K562 (cell line): Measurements from ENCODE around the gene CCDC159. TPM values are rescaled to one million over a fixed set of nuclear protein-coding genes. Genes with fewer than 3 reads are reported as not detected.
A peak's percentile ranks its signal among the peaks of the same experiment; 100 is the strongest.

Experiments
- ARHGAP35 ChIP-seq: fragments of 450-650 bp; IDR thresholded peaks from 2 replicates; pipeline ENCODE4 v1.6.1; 2018; ENCODE audit not compliant: partially characterized antibody
- BCOR ChIP-seq: fragments of 450-650 bp; IDR thresholded peaks from 2 replicates; pipeline ENCODE4 v1.6.1; 2016
- ELF4 ChIP-seq: fragments of 450-650 bp; formaldehyde crosslinking; IDR thresholded peaks from 2 replicates; pipeline ENCODE4 v1.4.0; 2022; ENCODE audit warnings: missing genetic modification characterization
- KAT2B ChIP-seq: IDR thresholded peaks from one replicate; pipeline ENCODE4 v1.6.1; 2012; ENCODE audit warnings: low read depth, mild to moderate bottlenecking, control low read depth, inconsistent platforms, low read length, moderate library complexity
- KDM1A ChIP-seq, 2 experiments: fragments of 450-650 bp; IDR thresholded peaks; 2 replicates each; pipeline ENCODE4 v1.6.1; 2016; ENCODE audit warnings: mild to moderate bottlenecking in 2 of 2
- KDM5B ChIP-seq: fragments of 200-600 bp; sonication (generic); IDR thresholded peaks from 2 replicates; pipeline ENCODE4 v1.6.1; 2012; ENCODE audit warnings: low read depth, mild to moderate bottlenecking, moderate library complexity, low read length, control low read depth, inconsistent platforms; ENCODE audit not compliant: insufficient replicate concordance
- KLF16 ChIP-seq: IDR thresholded peaks from 2 replicates; pipeline ENCODE4 v1.6.1; 2016; ENCODE audit warnings: antibody characterized with exemption
- NFE2L1 ChIP-seq: fragments of 450-650 bp; IDR thresholded peaks from 2 replicates; pipeline ENCODE4 v1.6.1; 2016; ENCODE audit warnings: missing genetic modification characterization, low read depth, mild to moderate bottlenecking, missing compliant biosample characterization, moderate library complexity, borderline replicate concordance
- NONO ChIP-seq, 2 experiments: fragments of 200-400 bp in 1 of 2; fragments of 450-650 bp in 1 of 2; formaldehyde crosslinking in 1 of 2; IDR thresholded peaks; 2 replicates each; pipeline ENCODE4 v1.6.1; 2017; ENCODE audit warnings: low read depth in 2 of 2, mild to moderate bottlenecking in 2 of 2, moderate library complexity in 2 of 2, low read length in 1 of 2
- PHB ChIP-seq: fragments of 250-450 bp; sonication (Bioruptor Pico); IDR thresholded peaks from 2 replicates; pipeline ENCODE4 v1.5.0; 2021
- PHB2 ChIP-seq: fragments of 450-650 bp; IDR thresholded peaks from 2 replicates; pipeline ENCODE4 v1.6.1; 2017; ENCODE audit warnings: low read depth
- PRMT5 ChIP-seq: sonication (generic); formaldehyde crosslinking; IDR thresholded peaks from 2 replicates; pipeline ENCODE4 v1.5.0; 2020; ENCODE audit warnings: missing genetic modification reagents
- PRPF4 ChIP-seq: fragments of 200-400 bp; formaldehyde crosslinking; IDR thresholded peaks from one replicate; pipeline ENCODE4 v1.6.1; 2017; ENCODE audit warnings: low read length, low read depth, mild to moderate bottlenecking; ENCODE audit not compliant: insufficient read depth, poor library complexity, severe bottlenecking
- RBFOX2 ChIP-seq: fragments of 200-400 bp; formaldehyde crosslinking; IDR thresholded peaks from 2 replicates; pipeline ENCODE4 v1.6.1; 2017; ENCODE audit warnings: low read depth, mild to moderate bottlenecking, low read length, moderate library complexity
- RHOXF2B ChIP-seq: fragments of 250-450 bp; sonication (Bioruptor Pico); conservative IDR thresholded peaks from 2 replicates; pipeline ENCODE4 v1.5.1; 2021
- ZNF134 ChIP-seq: fragments of 250-450 bp; sonication (Bioruptor Pico); conservative IDR thresholded peaks from 2 replicates; pipeline ENCODE4 v1.4.0; 2020
- polyA plus RNA-seq, 8 experiments: library from polyadenylated mRNA; depleted of rRNA in 4 of 8; stranded (reverse) in 5 of 8; unstranded in 3 of 8; fragments of >200 nt; fragmentation: Nextera tagmentation in 2 of 8; fragmentation: Illumina TruSeq in 1 of 8; extraction: Ambion mirVana in 2 of 8; extraction: Trizol in 1 of 8; gene quantifications; 2 replicates each; pipeline versions ENCODE4 v1.2.1 to v1.2.3, GENCODE V29; 2011 to 2014; ENCODE audit warnings: inconsistent platforms in 1 of 8, missing spikeins in 1 of 8
- total RNA-seq, 7 experiments: library from RNA; depleted of rRNA in 6 of 7; stranded (reverse); fragments of >200 nt in 6 of 7; fragmentation: Illumina TruSeq in 2 of 7; extraction: Trizol in 2 of 7; gene quantifications; 2 replicates each; pipeline versions ENCODE4 v1.2.1 to v1.2.3, GENCODE V29; 2011 to 2021; ENCODE audit warnings: low replicate concordance in 1 of 7
- TF ChIP-seq, protein P1 (sequence below): sonication (generic); formaldehyde crosslinking; IDR thresholded peaks from 2 replicates; pipeline ENCODE4 v1.8.1; 2023; ENCODE audit warnings: missing genetic modification reagents, mild to moderate bottlenecking, borderline replicate concordance
- TF ChIP-seq, protein P2 (sequence below), 3 experiments: IDR thresholded peaks in 2 of 3; conservative IDR thresholded peaks in 1 of 3; 2 replicates each; pipeline ENCODE4 v1.5.1; 2011 to 2012; ENCODE audit warnings: low read length in 3 of 3, mild to moderate bottlenecking in 3 of 3, control low read depth in 2 of 3, improper control_type of control experiment in 1 of 3, inconsistent platforms in 1 of 3, low read depth in 1 of 3, mixed read lengths in 1 of 3, moderate library complexity in 1 of 3; ENCODE audit not compliant: insufficient read depth in 2 of 3
- TF ChIP-seq, protein P3 (sequence below): fragments of 450-650 bp; IDR thresholded peaks from 2 replicates; pipeline ENCODE4 v1.6.1; 2016; ENCODE audit warnings: antibody characterized with exemption

Gene CCDC159
- total and polyA plus RNA-seq, 9 of the 15 experiments (the other 6 are each of a cell fraction or from before 2014, with no cell fraction given): 0.68 to 10.1 (median 4.7) TPM

- TF ChIP-seq RHOXF2B: no peak
- no peak for TF ChIP-seq KAT2B
- 0 out of 2 replicates have a peak, but pooled peaks have one; percentile 56 for TF ChIP-seq KLF16
- TF ChIP-seq, protein P1, sequence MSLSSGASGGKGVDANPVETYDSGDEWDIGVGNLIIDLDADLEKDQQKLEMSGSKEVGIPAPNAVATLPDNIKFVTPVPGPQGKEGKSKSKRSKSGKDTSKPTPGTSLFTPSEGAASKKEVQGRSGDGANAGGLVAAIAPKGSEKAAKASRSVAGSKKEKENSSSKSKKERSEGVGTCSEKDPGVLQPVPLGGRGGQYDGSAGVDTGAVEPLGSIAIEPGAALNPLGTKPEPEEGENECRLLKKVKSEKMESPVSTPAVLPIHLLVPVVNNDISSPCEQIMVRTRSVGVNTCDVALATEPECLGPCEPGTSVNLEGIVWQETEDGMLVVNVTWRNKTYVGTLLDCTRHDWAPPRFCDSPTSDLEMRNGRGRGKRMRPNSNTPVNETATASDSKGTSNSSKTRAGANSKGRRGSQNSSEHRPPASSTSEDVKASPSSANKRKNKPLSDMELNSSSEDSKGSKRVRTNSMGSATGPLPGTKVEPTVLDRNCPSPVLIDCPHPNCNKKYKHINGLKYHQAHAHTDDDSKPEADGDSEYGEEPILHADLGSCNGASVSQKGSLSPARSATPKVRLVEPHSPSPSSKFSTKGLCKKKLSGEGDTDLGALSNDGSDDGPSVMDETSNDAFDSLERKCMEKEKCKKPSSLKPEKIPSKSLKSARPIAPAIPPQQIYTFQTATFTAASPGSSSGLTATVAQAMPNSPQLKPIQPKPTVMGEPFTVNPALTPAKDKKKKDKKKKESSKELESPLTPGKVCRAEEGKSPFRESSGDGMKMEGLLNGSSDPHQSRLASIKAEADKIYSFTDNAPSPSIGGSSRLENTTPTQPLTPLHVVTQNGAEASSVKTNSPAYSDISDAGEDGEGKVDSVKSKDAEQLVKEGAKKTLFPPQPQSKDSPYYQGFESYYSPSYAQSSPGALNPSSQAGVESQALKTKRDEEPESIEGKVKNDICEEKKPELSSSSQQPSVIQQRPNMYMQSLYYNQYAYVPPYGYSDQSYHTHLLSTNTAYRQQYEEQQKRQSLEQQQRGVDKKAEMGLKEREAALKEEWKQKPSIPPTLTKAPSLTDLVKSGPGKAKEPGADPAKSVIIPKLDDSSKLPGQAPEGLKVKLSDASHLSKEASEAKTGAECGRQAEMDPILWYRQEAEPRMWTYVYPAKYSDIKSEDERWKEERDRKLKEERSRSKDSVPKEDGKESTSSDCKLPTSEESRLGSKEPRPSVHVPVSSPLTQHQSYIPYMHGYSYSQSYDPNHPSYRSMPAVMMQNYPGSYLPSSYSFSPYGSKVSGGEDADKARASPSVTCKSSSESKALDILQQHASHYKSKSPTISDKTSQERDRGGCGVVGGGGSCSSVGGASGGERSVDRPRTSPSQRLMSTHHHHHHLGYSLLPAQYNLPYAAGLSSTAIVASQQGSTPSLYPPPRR (CRISPR knock-in tag): no peak
- TF ChIP-seq, protein P2, sequence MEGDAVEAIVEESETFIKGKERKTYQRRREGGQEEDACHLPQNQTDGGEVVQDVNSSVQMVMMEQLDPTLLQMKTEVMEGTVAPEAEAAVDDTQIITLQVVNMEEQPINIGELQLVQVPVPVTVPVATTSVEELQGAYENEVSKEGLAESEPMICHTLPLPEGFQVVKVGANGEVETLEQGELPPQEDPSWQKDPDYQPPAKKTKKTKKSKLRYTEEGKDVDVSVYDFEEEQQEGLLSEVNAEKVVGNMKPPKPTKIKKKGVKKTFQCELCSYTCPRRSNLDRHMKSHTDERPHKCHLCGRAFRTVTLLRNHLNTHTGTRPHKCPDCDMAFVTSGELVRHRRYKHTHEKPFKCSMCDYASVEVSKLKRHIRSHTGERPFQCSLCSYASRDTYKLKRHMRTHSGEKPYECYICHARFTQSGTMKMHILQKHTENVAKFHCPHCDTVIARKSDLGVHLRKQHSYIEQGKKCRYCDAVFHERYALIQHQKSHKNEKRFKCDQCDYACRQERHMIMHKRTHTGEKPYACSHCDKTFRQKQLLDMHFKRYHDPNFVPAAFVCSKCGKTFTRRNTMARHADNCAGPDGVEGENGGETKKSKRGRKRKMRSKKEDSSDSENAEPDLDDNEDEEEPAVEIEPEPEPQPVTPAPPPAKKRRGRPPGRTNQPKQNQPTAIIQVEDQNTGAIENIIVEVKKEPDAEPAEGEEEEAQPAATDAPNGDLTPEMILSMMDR (IDR thresholded peaks at IDR 0.05 in 2 of 3, conservative IDR thresholded peaks at IDR 0.05 in 1 of 3; ENCODE audit: insufficient read depth in 2 of 3, low read depth in 1 of 3, low read length in 3 of 3): peak; percentile 95 to 98 (median 96)
- TF ChIP-seq PHB2: no peak
- TF ChIP-seq, protein P3, sequence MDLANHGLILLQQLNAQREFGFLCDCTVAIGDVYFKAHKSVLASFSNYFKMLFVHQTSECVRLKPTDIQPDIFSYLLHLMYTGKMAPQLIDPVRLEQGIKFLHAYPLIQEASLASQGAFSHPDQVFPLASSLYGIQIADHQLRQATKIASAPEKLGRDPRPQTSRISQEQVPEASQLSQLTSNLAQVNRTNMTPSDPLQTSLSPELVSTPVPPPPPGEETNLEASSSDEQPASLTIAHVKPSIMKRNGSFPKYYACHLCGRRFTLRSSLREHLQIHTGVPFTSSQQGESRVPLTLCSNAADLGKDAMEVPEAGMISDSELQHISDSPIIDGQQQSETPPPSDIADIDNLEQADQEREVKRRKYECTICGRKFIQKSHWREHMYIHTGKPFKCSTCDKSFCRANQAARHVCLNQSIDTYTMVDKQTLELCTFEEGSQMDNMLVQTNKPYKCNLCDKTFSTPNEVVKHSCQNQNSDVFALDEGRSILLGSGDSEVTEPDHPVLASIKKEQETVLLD: no peak
- no peak; the same call in 1 of the 2 replicates for TF ChIP-seq ELF4
- TF ChIP-seq ZNF134 (CRISPR knock-in tag): no peak
- TF ChIP-seq ARHGAP35: no peak
- peak; percentile 37 for TF ChIP-seq KDM5B
- TF ChIP-seq PRPF4: no peak
- TF ChIP-seq PRMT5 (CRISPR knock-in tag): no peak
- TF ChIP-seq PHB (CRISPR knock-in tag): no peak
- no peak for TF ChIP-seq NFE2L1 (tag)
- 0 out of 2 replicates have a peak, but pooled peaks have one; percentile 19 for TF ChIP-seq BCOR
- TF ChIP-seq RBFOX2: peak; percentile 77
- peak in 1 of 2 experiments; percentile 65; a peak in 1 of 4 replicates for TF ChIP-seq KDM1A (IDR thresholded peaks at IDR 0.05)
- 0 out of 4 replicates have a peak, but pooled peaks of 1 of the 2 experiments have one; percentile 70 for TF ChIP-seq NONO (IDR thresholded peaks at IDR 0.05; ENCODE audit: low read depth in 2 of 2, low read length in 1 of 2)
Measured at GRCh38 chr19:11382898-11383705, 36.8 kb downstream of the CCDC159 start (continued).
